GM12875 (cell line): ENCODE measurements around the gene PAIP2.

Source experiments
- H3K4me3 ChIP-seq: one replicate; pipeline ENCODE4 v1.5.1; 2011; ENCODE audit warnings: low read depth, low read length, control low read depth
- CTCF ChIP-seq: IDR thresholded peaks from 2 replicates; pipeline ENCODE4 v1.5.1; 2011; ENCODE audit warnings: low read depth, mild to moderate bottlenecking, control low read depth, inconsistent platforms, low read length, moderate library complexity, borderline replicate concordance; ENCODE audit not compliant: insufficient read depth

Gene PAIP2

GRCh38 chr5:139371482-139372435, 30.1 kb downstream of the PAIP2 start:
- TF ChIP-seq CTCF: no peak
- no peak overlapping the region for H3K4me3 ChIP-seq

- TF ChIP-seq CTCF: no peak
- H3K4me3 ChIP-seq: no peak overlapping the region
Observed at GRCh38 chr5:139374909-139375308, 33.3 kb downstream of the PAIP2 start.

GRCh38 chr5:139376364-139376763, 34.7 kb downstream of the PAIP2 start:
- TF ChIP-seq CTCF: no peak
- no peak overlapping the region for H3K4me3 ChIP-seq

GRCh38 chr5:139377226-139377625, 35.6 kb downstream of the PAIP2 start:
- H3K4me3 ChIP-seq: no peak overlapping the region
- TF ChIP-seq CTCF: no peak

DNA sequence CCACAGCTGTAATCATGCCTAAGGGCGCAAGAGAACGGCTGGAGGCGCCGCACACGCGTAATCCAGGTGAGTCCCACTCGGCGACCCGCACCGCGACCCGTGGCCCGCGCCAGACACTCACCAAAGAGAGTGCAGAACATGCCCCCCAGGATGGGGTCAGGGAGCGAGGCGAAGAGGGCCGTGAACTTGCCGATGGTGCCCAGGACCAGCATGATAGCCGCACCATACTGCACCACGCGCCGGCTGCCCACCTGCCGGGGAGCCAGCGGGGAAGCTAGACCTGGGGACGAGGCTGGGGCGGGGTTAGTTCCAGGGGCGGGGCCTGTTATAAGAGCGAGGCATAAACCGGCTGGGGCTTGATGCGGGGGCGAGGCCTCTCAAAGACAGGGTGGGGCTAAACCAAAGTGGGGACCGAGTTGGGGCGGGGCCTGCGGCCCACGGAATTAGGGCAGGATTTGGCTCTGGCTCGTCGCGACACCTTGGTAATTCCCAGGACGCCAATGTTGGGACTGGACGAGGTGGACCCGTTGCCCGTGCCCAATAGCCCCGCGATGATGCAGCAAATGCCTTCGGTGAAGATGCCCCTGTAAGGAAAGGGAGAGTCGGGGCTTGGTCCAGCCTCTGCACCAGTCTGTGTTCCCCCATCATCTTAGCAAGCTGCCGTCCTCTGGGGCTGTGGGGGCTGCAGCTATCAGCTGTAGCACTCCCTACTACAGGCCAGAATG, 36.6 kb downstream of the PAIP2 start:
- no peak overlapping the region for H3K4me3 ChIP-seq
- no peak for TF ChIP-seq CTCF

GRCh38 chr5:139378941-139379361, 37.3 kb downstream of the PAIP2 start:
- TF ChIP-seq CTCF: no peak
- H3K4me3 ChIP-seq: no peak overlapping the region
